ENCODE results near the gene RTN4R. TPM values are rescaled to one million over a fixed set of nuclear protein-coding genes. Genes with fewer than 3 reads are reported as not detected.
A peak's percentile ranks its signal among the peaks of the same experiment; 100 is the strongest.

The RTN4R gene
- total and polyA plus RNA-seq, 9 of the 15 experiments (the other 6 are each of a cell fraction or from before 2014, with no cell fraction given), result 0.04 to 2.8 (median 1.4) TPM; not detected in 3

DNA sequence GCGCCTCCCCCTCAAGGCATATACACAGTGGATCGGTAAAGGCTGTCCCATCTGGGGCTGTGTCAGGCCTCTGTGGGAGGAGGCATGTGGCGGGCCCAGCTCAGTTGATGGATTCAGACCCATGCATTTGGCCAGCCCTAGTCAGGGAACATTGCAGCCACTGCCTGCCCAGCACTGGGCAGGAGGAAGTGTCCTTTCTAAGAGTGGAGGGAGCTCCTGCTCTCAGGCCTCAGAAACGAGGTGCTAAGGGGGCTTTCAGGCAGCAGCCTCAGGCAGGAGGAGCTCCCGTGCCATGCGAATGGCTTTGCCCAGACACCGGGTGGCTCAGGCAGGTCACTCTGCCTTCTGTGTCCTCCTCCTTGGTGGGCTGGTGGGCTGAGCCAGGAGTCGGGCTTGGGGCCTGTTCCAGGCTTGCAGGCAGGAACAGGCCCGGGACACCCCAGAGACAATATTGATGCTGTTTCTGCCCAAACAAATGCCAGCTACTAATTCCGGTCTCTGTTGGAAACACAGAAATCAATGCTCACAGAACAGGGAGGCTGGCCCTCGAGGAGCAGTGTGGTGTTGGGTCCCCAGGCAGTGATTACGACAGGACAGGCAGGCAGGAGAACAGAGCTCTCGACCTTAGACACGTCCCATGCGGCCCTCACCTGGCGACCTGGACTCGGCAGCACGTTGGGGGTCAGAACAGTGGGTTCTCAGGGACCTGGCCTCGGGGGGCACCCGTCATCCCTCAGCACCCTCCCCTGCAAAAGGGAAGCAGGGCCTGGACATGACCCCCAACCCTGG is 75.0 kb downstream of the RTN4R start:
- H3K9me3 ChIP-seq (replicated peaks; ENCODE audit: control insufficient read depth, insufficient read depth, low read depth, low read length), result no peaks in the 10 kb centered on the region
- in situ Hi-C loops (cut with MboI), result no loop called here
- no peak overlapping the region for H3K4me3 ChIP-seq
- FAIRE-seq, result peak; percentile 79
- no peak overlapping the region for H3K27ac ChIP-seq (ENCODE audit: extremely low read depth, low read depth, low read length)
- H3K4me1 ChIP-seq (replicated peaks in 1 of 2; ENCODE audit: control insufficient read depth in 2 of 2, insufficient read depth in 2 of 2, low read length in 2 of 2), result peaks cover 0 to 53% of the 10 kb centered on the region in 2 experiments; a peak in 2 of 5 replicates
- no peaks in the 10 kb centered on the region for H3K36me3 ChIP-seq (ENCODE audit: control insufficient read depth, insufficient read depth, low read length)
- H3K27me3 ChIP-seq (ENCODE audit: control insufficient read depth in 2 of 2, insufficient read depth in 2 of 2, low read length in 2 of 2), result peaks cover 73 to 84% of the 10 kb centered on the region in 2 experiments
- intact Hi-C loops (cut with micrococcal nuclease), result loop anchor here (5.0 kb wide), 1 partner anchor 36 kb away; no protein-coding TSS in a partner anchor
- no peak overlapping the region for H2AFZ ChIP-seq (ENCODE audit: low read depth, low read length)
- H3K9me1 ChIP-seq (ENCODE audit: control insufficient read depth, insufficient read depth, low read length), result peaks cover 3% of the 10 kb centered on the region
- ChIA-PET POLR2A (interaction anchor here (0.6 to 1.7 kb wide), 15 partner anchors 11 to 840 kb away, joined by 3 to 10 read pairs (median 4); no protein-coding TSS in a partner anchor), CTCF (ENCODE audit: low intra/inter-chr PET ratio) (interaction anchor here (0.6 kb wide), 1 partner anchor 454 kb away, joined by 5 read pairs; no protein-coding TSS in a partner anchor)
- BruUV-seq (replicated peaks), result no TSS peak
- H3K4me2 ChIP-seq (ENCODE audit: insufficient read depth, low read length), result no peak overlapping the region
- peak in 2 of 4 experiments; percentile 68 to 76 for DNase-seq (ENCODE audit: extremely low read depth in 1 of 4, low spot score in 3 of 4)
- peak overlapping the region in 1 of 2 experiments; percentile 53; a peak in 1 of 4 replicates for H3K9ac ChIP-seq (ENCODE audit: insufficient read depth in 1 of 2, low read depth in 2 of 2, low read length in 2 of 2)
- peak; percentile 68 for ATAC-seq
- no peaks in the 10 kb centered on the region for H3K79me2 ChIP-seq (ENCODE audit: control insufficient read depth, insufficient read depth, low read length)
- peaks cover 33% of the 10 kb centered on the region for H4K20me1 ChIP-seq (replicated peaks; ENCODE audit: control insufficient read depth, insufficient read depth, low read length)
- 12% methylated on average over 20 of the region's 20 CpGs for WGBS (ENCODE audit: insufficient coverage, low coverage, missing lambda C conversion rate)
- no peak for TF ChIP-seq FOXM1 (IDR thresholded peaks at IDR 0.05; ENCODE audit: low read depth)
- TF ChIP-seq FOXM1 (CRISPR knock-in tag; IDR thresholded peaks at IDR 0.05; ENCODE audit: low read depth), result 0 out of 2 replicates have a peak, but pooled peaks have one; percentile 6
- TF ChIP-seq, protein P1, sequence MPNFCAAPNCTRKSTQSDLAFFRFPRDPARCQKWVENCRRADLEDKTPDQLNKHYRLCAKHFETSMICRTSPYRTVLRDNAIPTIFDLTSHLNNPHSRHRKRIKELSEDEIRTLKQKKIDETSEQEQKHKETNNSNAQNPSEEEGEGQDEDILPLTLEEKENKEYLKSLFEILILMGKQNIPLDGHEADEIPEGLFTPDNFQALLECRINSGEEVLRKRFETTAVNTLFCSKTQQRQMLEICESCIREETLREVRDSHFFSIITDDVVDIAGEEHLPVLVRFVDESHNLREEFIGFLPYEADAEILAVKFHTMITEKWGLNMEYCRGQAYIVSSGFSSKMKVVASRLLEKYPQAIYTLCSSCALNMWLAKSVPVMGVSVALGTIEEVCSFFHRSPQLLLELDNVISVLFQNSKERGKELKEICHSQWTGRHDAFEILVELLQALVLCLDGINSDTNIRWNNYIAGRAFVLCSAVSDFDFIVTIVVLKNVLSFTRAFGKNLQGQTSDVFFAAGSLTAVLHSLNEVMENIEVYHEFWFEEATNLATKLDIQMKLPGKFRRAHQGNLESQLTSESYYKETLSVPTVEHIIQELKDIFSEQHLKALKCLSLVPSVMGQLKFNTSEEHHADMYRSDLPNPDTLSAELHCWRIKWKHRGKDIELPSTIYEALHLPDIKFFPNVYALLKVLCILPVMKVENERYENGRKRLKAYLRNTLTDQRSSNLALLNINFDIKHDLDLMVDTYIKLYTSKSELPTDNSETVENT (CRISPR knock-in tag; IDR thresholded peaks at IDR 0.05), result 0 out of 2 replicates have a peak, but pooled peaks have one; percentile 5
- no peak for TF ChIP-seq FOSL1 (tag; conservative IDR thresholded peaks at IDR 0.05)
- TF ChIP-seq, protein P2, sequence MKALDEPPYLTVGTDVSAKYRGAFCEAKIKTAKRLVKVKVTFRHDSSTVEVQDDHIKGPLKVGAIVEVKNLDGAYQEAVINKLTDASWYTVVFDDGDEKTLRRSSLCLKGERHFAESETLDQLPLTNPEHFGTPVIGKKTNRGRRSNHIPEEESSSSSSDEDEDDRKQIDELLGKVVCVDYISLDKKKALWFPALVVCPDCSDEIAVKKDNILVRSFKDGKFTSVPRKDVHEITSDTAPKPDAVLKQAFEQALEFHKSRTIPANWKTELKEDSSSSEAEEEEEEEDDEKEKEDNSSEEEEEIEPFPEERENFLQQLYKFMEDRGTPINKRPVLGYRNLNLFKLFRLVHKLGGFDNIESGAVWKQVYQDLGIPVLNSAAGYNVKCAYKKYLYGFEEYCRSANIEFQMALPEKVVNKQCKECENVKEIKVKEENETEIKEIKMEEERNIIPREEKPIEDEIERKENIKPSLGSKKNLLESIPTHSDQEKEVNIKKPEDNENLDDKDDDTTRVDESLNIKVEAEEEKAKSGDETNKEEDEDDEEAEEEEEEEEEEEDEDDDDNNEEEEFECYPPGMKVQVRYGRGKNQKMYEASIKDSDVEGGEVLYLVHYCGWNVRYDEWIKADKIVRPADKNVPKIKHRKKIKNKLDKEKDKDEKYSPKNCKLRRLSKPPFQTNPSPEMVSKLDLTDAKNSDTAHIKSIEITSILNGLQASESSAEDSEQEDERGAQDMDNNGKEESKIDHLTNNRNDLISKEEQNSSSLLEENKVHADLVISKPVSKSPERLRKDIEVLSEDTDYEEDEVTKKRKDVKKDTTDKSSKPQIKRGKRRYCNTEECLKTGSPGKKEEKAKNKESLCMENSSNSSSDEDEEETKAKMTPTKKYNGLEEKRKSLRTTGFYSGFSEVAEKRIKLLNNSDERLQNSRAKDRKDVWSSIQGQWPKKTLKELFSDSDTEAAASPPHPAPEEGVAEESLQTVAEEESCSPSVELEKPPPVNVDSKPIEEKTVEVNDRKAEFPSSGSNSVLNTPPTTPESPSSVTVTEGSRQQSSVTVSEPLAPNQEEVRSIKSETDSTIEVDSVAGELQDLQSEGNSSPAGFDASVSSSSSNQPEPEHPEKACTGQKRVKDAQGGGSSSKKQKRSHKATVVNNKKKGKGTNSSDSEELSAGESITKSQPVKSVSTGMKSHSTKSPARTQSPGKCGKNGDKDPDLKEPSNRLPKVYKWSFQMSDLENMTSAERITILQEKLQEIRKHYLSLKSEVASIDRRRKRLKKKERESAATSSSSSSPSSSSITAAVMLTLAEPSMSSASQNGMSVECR (CRISPR knock-in tag; IDR thresholded peaks at IDR 0.05), result peak; percentile 64; the same call in 1 of the 2 replicates
- TF ChIP-seq ZNF143 (CRISPR knock-in tag; IDR thresholded peaks at IDR 0.05), result peak; percentile 56; the same call in 1 of the 2 replicates
- peak; percentile 67; the same call in 1 of the 2 replicates for TF ChIP-seq MAX (CRISPR knock-in tag; IDR thresholded peaks at IDR 0.05)
- peak; percentile 36 for TF ChIP-seq ZNF316 (IDR thresholded peaks at IDR 0.05)
- peak; percentile 16; the same call in 1 of the 2 replicates for TF ChIP-seq TFAP4 (CRISPR knock-in tag; IDR thresholded peaks at IDR 0.05; ENCODE audit: borderline replicate concordance)
- no peak for TF ChIP-seq NFYB (IDR thresholded peaks at IDR 0.05; ENCODE audit: extremely low read depth, insufficient read length)
- TF ChIP-seq TEAD1 (CRISPR knock-in tag; IDR thresholded peaks at IDR 0.05), result peak in 1 of 2 experiments; percentile 78; a peak in 1 of 4 replicates

All from K562 (cell line).